ENCODE results near the gene CXCR4.

CXCR4 gene

DNA sequence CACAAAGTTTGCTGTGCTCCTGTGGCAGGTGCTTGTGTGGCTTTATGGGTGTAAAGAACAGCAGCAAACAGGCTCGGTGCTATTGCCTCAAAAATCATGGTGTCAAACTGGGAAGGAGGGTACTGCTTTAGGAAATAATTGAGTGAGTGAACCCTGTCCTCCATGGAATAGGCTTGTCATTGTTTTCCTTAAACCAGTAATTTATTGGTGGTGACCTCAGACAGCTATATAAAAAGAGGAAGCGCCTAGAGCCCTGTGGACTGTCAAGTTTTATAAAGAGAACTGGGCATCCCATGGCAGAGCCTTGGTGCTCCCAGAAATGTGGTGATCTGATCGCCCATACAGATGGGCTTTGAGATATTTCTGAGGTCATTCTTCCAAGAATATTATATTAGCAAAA is 4.7 kb upstream of the CXCR4 start (continued):
- TF ChIP-seq ISL1 (CRISPR knock-in tag; IDR thresholded peaks at IDR 0.05) (no peak), ZFP3 (CRISPR knock-in tag; IDR thresholded peaks at IDR 0.05) (no peak), RARB (CRISPR knock-in tag; IDR thresholded peaks at IDR 0.05) (no peak), GLIS3 (CRISPR knock-in tag; IDR thresholded peaks at IDR 0.05) (no peak), ARNTL (CRISPR knock-in tag; IDR thresholded peaks at IDR 0.05; ENCODE audit: borderline replicate concordance, low read depth) (no peak)

DNA sequence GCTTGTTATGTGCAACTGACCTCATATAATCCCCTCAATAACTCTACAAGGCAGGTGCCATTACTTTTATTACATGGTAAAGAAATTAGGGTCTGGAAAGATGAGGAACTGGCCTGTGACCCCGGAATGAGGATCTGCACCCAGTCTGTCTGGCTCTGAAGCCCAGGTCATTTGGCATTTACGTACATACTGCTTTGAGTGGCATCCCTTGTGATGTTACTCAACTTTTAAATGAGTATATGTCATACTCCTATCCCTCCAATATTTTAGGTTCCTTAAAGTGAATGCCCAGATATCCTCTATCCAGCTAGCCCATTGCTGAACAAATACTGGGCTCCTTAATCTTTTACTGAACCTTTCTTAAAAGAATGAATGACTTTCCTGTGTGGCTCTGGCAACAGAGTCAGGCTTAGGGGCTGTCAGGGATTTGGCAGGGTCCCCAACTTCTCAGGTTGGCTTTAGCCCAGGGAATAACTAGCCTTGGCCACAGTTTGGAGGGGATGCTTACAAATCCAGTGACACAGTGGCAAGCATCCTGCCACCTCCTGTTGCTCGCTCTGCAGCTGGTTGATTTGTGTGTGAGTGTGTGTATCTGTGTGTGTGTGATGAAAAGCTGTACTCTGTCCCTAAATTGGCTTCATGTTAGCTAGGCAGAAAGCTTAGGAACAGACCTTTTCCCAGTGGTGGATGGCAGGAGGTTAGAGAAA is 3.4 kb upstream of the CXCR4 start:
- ATAC-seq = no peak
- TF ChIP-seq, protein P1, sequence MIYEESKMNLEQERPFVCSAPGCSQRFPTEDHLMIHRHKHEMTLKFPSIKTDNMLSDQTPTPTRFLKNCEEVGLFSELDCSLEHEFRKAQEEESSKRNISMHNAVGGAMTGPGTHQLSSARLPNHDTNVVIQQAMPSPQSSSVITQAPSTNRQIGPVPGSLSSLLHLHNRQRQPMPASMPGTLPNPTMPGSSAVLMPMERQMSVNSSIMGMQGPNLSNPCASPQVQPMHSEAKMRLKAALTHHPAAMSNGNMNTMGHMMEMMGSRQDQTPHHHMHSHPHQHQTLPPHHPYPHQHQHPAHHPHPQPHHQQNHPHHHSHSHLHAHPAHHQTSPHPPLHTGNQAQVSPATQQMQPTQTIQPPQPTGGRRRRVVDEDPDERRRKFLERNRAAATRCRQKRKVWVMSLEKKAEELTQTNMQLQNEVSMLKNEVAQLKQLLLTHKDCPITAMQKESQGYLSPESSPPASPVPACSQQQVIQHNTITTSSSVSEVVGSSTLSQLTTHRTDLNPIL (CRISPR knock-in tag; IDR thresholded peaks at IDR 0.05; ENCODE audit: low read depth) = no peak

DNA sequence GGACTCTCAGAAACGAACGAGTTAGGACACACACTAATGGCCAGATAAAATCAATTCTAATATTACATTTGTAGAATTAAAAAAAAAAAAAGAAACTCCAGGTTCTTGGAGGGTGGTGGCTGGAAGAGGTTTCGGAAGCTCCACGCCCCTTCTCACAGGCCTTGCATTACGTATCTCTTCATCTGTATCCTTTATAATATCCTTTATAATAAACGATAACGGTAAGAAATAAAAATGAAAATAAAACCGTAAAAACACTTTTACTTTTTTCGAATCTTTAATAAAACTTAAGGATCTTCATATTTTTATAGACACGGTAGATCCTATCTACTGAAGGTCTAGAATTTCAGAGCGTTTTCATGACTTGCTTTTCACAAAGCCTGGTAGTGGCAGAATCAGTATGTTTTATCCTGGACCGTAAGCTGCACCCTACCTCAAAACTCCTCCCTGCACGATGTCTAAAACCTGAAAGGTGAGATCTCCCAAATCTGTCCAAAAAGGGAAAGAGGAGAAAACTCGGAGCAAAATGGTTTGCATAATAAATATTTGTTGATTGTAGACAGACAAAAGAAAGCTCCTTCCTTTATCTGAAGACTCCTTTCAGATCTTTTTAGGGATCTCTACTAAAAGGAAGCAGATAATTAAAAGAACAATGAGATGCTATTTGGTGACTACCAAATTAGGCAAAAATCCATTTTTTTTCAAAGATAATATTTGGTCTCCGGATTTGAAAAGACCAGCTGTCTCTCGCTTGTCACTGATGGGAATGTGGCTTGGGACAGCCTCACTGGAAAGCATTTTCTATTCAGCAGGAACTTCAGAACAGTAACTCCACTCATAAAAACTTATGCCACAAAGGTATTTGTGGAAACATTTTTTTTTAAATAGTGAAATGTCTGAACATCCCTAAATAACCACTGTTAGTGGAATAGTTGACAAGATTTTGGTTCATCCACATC is 2.0 kb upstream of the CXCR4 start:
- ATAC-seq = no peak
- TF ChIP-seq ZNF8 (CRISPR knock-in tag; IDR thresholded peaks at IDR 0.05) (no peak), ZC3H10 (CRISPR knock-in tag; IDR thresholded peaks at IDR 0.05) (no peak), PPARA (CRISPR knock-in tag; IDR thresholded peaks at IDR 0.05; ENCODE audit: borderline replicate concordance) (no peak), ZNF70 (CRISPR knock-in tag; IDR thresholded peaks at IDR 0.05) (no peak), ARNTL (CRISPR knock-in tag; IDR thresholded peaks at IDR 0.05; ENCODE audit: borderline replicate concordance, low read depth) (no peak), TOX (CRISPR knock-in tag; IDR thresholded peaks at IDR 0.05; ENCODE audit: borderline replicate concordance) (no peak), OSR1 (CRISPR knock-in tag; IDR thresholded peaks at IDR 0.05) (no peak), ISL1 (CRISPR knock-in tag; IDR thresholded peaks at IDR 0.05) (no peak), RARB (CRISPR knock-in tag; IDR thresholded peaks at IDR 0.05) (no peak), BACH2 (CRISPR knock-in tag; IDR thresholded peaks at IDR 0.05; ENCODE audit: borderline replicate concordance) (no peak), ZNF565 (CRISPR knock-in tag; conservative IDR thresholded peaks at IDR 0.05; ENCODE audit: low read depth) (no peak), ZFP30 (CRISPR knock-in tag; IDR thresholded peaks at IDR 0.05) (no peak), TCF4 (CRISPR knock-in tag; IDR thresholded peaks at IDR 0.05; ENCODE audit: borderline replicate concordance) (no peak), ZFP3 (CRISPR knock-in tag; IDR thresholded peaks at IDR 0.05) (no peak)
- TF ChIP-seq, protein P2, sequence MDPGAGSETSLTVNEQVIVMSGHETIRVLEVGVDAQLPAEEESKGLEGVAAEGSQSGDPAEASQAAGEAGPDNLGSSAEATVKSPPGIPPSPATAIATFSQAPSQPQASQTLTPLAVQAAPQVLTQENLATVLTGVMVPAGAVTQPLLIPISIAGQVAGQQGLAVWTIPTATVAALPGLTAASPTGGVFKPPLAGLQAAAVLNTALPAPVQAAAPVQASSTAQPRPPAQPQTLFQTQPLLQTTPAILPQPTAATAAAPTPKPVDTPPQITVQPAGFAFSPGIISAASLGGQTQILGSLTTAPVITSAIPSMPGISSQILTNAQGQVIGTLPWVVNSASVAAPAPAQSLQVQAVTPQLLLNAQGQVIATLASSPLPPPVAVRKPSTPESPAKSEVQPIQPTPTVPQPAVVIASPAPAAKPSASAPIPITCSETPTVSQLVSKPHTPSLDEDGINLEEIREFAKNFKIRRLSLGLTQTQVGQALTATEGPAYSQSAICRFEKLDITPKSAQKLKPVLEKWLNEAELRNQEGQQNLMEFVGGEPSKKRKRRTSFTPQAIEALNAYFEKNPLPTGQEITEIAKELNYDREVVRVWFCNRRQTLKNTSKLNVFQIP (CRISPR knock-in tag; IDR thresholded peaks at IDR 0.05; ENCODE audit: borderline replicate concordance, low read depth) = no peak
- TF ChIP-seq, protein P3, sequence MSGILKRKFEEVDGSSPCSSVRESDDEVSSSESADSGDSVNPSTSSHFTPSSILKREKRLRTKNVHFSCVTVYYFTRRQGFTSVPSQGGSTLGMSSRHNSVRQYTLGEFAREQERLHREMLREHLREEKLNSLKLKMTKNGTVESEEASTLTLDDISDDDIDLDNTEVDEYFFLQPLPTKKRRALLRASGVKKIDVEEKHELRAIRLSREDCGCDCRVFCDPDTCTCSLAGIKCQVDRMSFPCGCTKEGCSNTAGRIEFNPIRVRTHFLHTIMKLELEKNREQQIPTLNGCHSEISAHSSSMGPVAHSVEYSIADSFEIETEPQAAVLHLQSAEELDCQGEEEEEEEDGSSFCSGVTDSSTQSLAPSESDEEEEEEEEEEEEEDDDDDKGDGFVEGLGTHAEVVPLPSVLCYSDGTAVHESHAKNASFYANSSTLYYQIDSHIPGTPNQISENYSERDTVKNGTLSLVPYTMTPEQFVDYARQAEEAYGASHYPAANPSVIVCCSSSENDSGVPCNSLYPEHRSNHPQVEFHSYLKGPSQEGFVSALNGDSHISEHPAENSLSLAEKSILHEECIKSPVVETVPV (CRISPR knock-in tag; IDR thresholded peaks at IDR 0.05) = no peak
- TF ChIP-seq, protein P1 (CRISPR knock-in tag; IDR thresholded peaks at IDR 0.05; ENCODE audit: low read depth) = no peak
- TF ChIP-seq, protein P4, sequence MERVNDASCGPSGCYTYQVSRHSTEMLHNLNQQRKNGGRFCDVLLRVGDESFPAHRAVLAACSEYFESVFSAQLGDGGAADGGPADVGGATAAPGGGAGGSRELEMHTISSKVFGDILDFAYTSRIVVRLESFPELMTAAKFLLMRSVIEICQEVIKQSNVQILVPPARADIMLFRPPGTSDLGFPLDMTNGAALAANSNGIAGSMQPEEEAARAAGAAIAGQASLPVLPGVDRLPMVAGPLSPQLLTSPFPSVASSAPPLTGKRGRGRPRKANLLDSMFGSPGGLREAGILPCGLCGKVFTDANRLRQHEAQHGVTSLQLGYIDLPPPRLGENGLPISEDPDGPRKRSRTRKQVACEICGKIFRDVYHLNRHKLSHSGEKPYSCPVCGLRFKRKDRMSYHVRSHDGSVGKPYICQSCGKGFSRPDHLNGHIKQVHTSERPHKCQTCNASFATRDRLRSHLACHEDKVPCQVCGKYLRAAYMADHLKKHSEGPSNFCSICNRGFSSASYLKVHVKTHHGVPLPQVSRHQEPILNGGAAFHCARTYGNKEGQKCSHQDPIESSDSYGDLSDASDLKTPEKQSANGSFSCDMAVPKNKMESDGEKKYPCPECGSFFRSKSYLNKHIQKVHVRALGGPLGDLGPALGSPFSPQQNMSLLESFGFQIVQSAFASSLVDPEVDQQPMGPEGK (CRISPR knock-in tag; IDR thresholded peaks at IDR 0.05; ENCODE audit: borderline replicate concordance) = no peak
- TF ChIP-seq, protein P5, sequence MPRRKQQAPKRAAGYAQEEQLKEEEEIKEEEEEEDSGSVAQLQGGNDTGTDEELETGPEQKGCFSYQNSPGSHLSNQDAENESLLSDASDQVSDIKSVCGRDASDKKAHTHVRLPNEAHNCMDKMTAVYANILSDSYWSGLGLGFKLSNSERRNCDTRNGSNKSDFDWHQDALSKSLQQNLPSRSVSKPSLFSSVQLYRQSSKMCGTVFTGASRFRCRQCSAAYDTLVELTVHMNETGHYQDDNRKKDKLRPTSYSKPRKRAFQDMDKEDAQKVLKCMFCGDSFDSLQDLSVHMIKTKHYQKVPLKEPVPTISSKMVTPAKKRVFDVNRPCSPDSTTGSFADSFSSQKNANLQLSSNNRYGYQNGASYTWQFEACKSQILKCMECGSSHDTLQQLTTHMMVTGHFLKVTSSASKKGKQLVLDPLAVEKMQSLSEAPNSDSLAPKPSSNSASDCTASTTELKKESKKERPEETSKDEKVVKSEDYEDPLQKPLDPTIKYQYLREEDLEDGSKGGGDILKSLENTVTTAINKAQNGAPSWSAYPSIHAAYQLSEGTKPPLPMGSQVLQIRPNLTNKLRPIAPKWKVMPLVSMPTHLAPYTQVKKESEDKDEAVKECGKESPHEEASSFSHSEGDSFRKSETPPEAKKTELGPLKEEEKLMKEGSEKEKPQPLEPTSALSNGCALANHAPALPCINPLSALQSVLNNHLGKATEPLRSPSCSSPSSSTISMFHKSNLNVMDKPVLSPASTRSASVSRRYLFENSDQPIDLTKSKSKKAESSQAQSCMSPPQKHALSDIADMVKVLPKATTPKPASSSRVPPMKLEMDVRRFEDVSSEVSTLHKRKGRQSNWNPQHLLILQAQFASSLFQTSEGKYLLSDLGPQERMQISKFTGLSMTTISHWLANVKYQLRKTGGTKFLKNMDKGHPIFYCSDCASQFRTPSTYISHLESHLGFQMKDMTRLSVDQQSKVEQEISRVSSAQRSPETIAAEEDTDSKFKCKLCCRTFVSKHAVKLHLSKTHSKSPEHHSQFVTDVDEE (CRISPR knock-in tag; IDR thresholded peaks at IDR 0.05) = no peak

Measured in SK-N-SH treated with all-trans-retinoic acid at 6 μM for 48 hours (cell line).